Endothelial cell of umbilical vein (primary cell): ENCODE measurements around the gene HIVEP3. TPM values are rescaled to one million over a fixed set of nuclear protein-coding genes. Genes with fewer than 3 reads are reported as not detected.

ENCODE experiments used
- BruUV-seq: library from RNA; stranded (reverse); fragments of 400-500 nt; replicated peaks from 2 replicates; lab custom pipeline; 2021; lab: Mats Ljungman, UMichigan
- CTCF ChIA-PET: fragments of 300-600, 350-600 bp; sonication (Branson Sonifier 250); formaldehyde crosslinking; loops from one replicate; lab custom pipeline; 2021; ENCODE audit warnings: antibody characterized with exemption, inconsistent platforms; lab: Charles Lee
- POLR2A ChIA-PET: fragments of 300-600, 350-600 bp; sonication (Branson Sonifier 250); formaldehyde crosslinking; loops from one replicate; lab custom pipeline; 2021; ENCODE audit warnings: antibody characterized with exemption, inconsistent platforms; lab: Charles Lee
- DNase-seq: peaks from one replicate; pipeline ENCODE4 v3.0.0-alpha.2; 2011; ENCODE audit warnings: low read depth, low spot score
- FAIRE-seq: peaks from 2 replicates; lab custom pipeline; 2011; peaks lifted over from hg19 to GRCh38; lab: Jason Lieb, UNC
- H2AFZ ChIP-seq: 2 replicates; pipeline ENCODE4 v1.6.0; 2012; ENCODE audit warnings: low read depth, low read length, control low read depth, inconsistent platforms
- H3K27ac ChIP-seq: 2 replicates; pipeline ENCODE4 v1.5.1; 2011; ENCODE audit warnings: low read depth, mild to moderate bottlenecking, control low read depth, low read length, moderate library complexity; ENCODE audit not compliant: insufficient read depth
- H3K27me3 ChIP-seq, 2 experiments: 2 replicates each; pipeline versions ENCODE4 v1.6.0 to v1.6.1; 2011; ENCODE audit warnings: low read length in 2 of 2, mixed read lengths in 1 of 2; ENCODE audit not compliant: control insufficient read depth in 2 of 2, insufficient read depth in 2 of 2
- H3K36me3 ChIP-seq, 2 experiments: 2 replicates in 1 of 2; 3 replicates in 1 of 2; pipeline ENCODE4 v1.5.1; 2011; ENCODE audit warnings: low read length in 2 of 2, mild to moderate bottlenecking in 1 of 2, moderate library complexity in 1 of 2; ENCODE audit not compliant: control insufficient read depth in 2 of 2, insufficient read depth in 2 of 2; ENCODE audit errors: extremely low read depth in 1 of 2
- H3K4me1 ChIP-seq: 3 replicates; pipeline ENCODE4 v1.5.1; 2011; ENCODE audit warnings: mild to moderate bottlenecking, low read length; ENCODE audit not compliant: control insufficient read depth, insufficient read depth; ENCODE audit errors: extremely low read depth
- H3K4me2 ChIP-seq: 2 replicates; pipeline ENCODE4 v1.6.1; 2011; ENCODE audit warnings: low read length, control low read depth, mixed read lengths; ENCODE audit not compliant: insufficient read depth
- H3K4me3 ChIP-seq, 3 experiments: fragments of 200-600 bp in 1 of 3; sonication (generic), shearing (Covaris generic) in 1 of 3; replicated peaks in 1 of 3; 2 replicates each; pipeline ENCODE4 v1.5.1; 2011 to 2016; ENCODE audit warnings: control low read depth in 3 of 3, low read length in 3 of 3, mild to moderate bottlenecking in 2 of 3, inconsistent platforms in 1 of 3, low read depth in 1 of 3, moderate library complexity in 1 of 3; ENCODE audit not compliant: insufficient read depth in 1 of 3
- H3K79me2 ChIP-seq: 2 replicates; pipeline ENCODE4 v1.6.0; 2012; ENCODE audit warnings: low read length, inconsistent platforms; ENCODE audit not compliant: control insufficient read depth, insufficient read depth
- H3K9ac ChIP-seq: replicated peaks from 2 replicates; pipeline ENCODE3; 2011; ENCODE audit warnings: low read length, control low read depth; ENCODE audit not compliant: insufficient read depth; ENCODE audit errors: extremely low read depth
- H3K9me1 ChIP-seq: replicated peaks from 3 replicates; pipeline ENCODE4 v1.6.0; 2011; ENCODE audit warnings: mild to moderate bottlenecking, low read length; ENCODE audit not compliant: control insufficient read depth, insufficient read depth; ENCODE audit errors: extremely low read depth
- H3K9me3 ChIP-seq: replicated peaks from 2 replicates; pipeline ENCODE4 v1.5.1; 2012; ENCODE audit warnings: low read length, inconsistent platforms; ENCODE audit not compliant: control insufficient read depth, insufficient read depth
- H4K20me1 ChIP-seq: replicated peaks from 2 replicates; pipeline ENCODE3; 2011; ENCODE audit warnings: mild to moderate bottlenecking, low read length; ENCODE audit not compliant: control insufficient read depth, insufficient read depth; ENCODE audit errors: extremely low read depth
- CTCF ChIP-seq, 2 donors: IDR thresholded peaks; 1 replicate in 1 of 2; 2 replicates in 1 of 2; pipeline ENCODE4 v1.5.1; 2011; ENCODE audit warnings: low read length in 2 of 2, mild to moderate bottlenecking in 2 of 2, moderate library complexity in 2 of 2, control low read depth in 1 of 2, inconsistent platforms in 1 of 2, low read depth in 1 of 2; ENCODE audit not compliant: insufficient read depth in 1 of 2; ENCODE audit errors: extremely low read depth in 1 of 2
- EZH2 ChIP-seq: IDR thresholded peaks from 2 replicates; pipeline ENCODE4 v1.6.1; 2012; ENCODE audit warnings: borderline replicate concordance, low read depth, mild to moderate bottlenecking, moderate library complexity, low read length, inconsistent platforms; ENCODE audit not compliant: severe bottlenecking
- FOS ChIP-seq: IDR thresholded peaks from 2 replicates; pipeline ENCODE4 v1.6.1; 2011; ENCODE audit warnings: mild to moderate bottlenecking, low read length, moderate library complexity, borderline replicate concordance; ENCODE audit not compliant: insufficient read depth
- GATA2 ChIP-seq: IDR thresholded peaks from 2 replicates; pipeline ENCODE4 v1.7.0; 2011; ENCODE audit warnings: low read depth, mild to moderate bottlenecking, moderate library complexity, mixed read lengths, low read length; ENCODE audit not compliant: insufficient read length, insufficient read depth
- JUN ChIP-seq: IDR thresholded peaks from 2 replicates; pipeline ENCODE4 v1.6.1; 2011; ENCODE audit warnings: borderline replicate concordance, low read depth; ENCODE audit not compliant: insufficient read length, insufficient read depth
- MAX ChIP-seq: IDR thresholded peaks from 2 replicates; pipeline ENCODE4 v1.6.1; 2011; ENCODE audit not compliant: insufficient read depth, insufficient read length
- MYC ChIP-seq: IDR thresholded peaks from one replicate; pipeline ENCODE4 v1.6.1; 2011; ENCODE audit warnings: mild to moderate bottlenecking, low read depth, low read length
- POLR2A ChIP-seq: IDR thresholded peaks from 2 replicates; pipeline ENCODE4 v1.6.1; 2012; ENCODE audit warnings: low read depth, mild to moderate bottlenecking, control low read depth, low read length
- POLR2AphosphoS5 ChIP-seq: IDR thresholded peaks from 2 replicates; pipeline ENCODE4 v1.6.1; 2012; ENCODE audit warnings: low read depth, mild to moderate bottlenecking, control low read depth, low read length, moderate library complexity; ENCODE audit not compliant: insufficient read depth
- dilution Hi-C: fragments of 300-500 bp; cut with MboI; formaldehyde crosslinking; loops from one replicate; pipeline ENCODE4 v1.15.0; 2019; ENCODE audit warnings: low sequenced_read_pairs; ENCODE audit not compliant: extremely low pct_ligation_motif_present
- intact Hi-C: fragments of 100-400 bp; cut with micrococcal nuclease; formaldehyde crosslinking; loops from one replicate; pipeline ENCODE4 v1.10.0; 2022
- polyA plus RNA-seq, 4 experiments: library from polyadenylated mRNA; depleted of rRNA in 3 of 4; stranded (reverse) in 3 of 4; unstranded in 1 of 4; fragments of >200 nt; gene quantifications; 2 replicates each; pipeline versions ENCODE4 v1.2.1 to v1.2.3, GENCODE V29; 2011 to 2012; ENCODE audit warnings: missing spikeins in 1 of 4
- total RNA-seq: library from RNA; stranded (reverse); gene quantifications from 2 replicates; pipeline ENCODE4 v1.2.3, GENCODE V29; 2021

HIVEP3 gene
- total and polyA plus RNA-seq, 2 donors (not counting 3 experiments of a cell fraction or from before 2014, with no cell fraction given): 3.4 to 4.0 TPM

- dilution Hi-C loops (no loop called here), intact Hi-C loops (no loop called here)
- Histone ChIP-seq H3K4me1 (no peaks in the 10 kb centered on the region), H3K36me3 (no peaks in the 10 kb centered on the region), H3K9ac (no peak overlapping the region), H3K79me2 (no peaks in the 10 kb centered on the region), H3K27ac (no peak overlapping the region), H4K20me1 (no peaks in the 10 kb centered on the region), H3K9me3 (no peaks in the 10 kb centered on the region), H2AFZ (no peak overlapping the region), H3K9me1 (no peaks in the 10 kb centered on the region), H3K4me3 (no peak overlapping the region), H3K4me2 (no peak overlapping the region), H3K27me3 (no peaks in the 10 kb centered on the region)
- no peak for DNase-seq
- CTCF ChIA-PET: interaction anchor here (1.0 to 2.0 kb wide), 3 partner anchors 11 to 219 kb away, joined by 4 to 12 read pairs (median 5); no protein-coding TSS in a partner anchor
- TF ChIP-seq FOS (no peak), MAX (no peak), POLR2A (no peak), JUN (no peak), POLR2AphosphoS5 (no peak), MYC (no peak), CTCF (IDR thresholded peaks at IDR 0.05; ENCODE audit: extremely low read depth in 1 of 2, insufficient read depth in 1 of 2, low read depth in 1 of 2, low read length in 2 of 2) (no peak), GATA2 (no peak), EZH2 (no peak)
- no peak for FAIRE-seq
- POLR2A ChIA-PET: no interaction called here
- BruUV-seq: no TSS peak
These were observed 126.3 kb downstream of the HIVEP3 start for GRCh38 chr1:41792485-41792770.
